Ishikawa (cell line): ENCODE measurements around the gene PCSK2.

Source experiments
- CREB1 ChIP-seq: IDR thresholded peaks from 2 replicates; pipeline ENCODE4 v1.6.1; 2012; ENCODE audit warnings: low read depth
- EP300 ChIP-seq: IDR thresholded peaks from 2 replicates; pipeline ENCODE4 v1.6.1; 2012; ENCODE audit warnings: borderline replicate concordance
- MAX ChIP-seq: IDR thresholded peaks from 2 replicates; pipeline ENCODE4 v1.6.1; 2012
- TAF1 ChIP-seq: IDR thresholded peaks from 2 replicates; pipeline ENCODE4 v1.6.1; 2012; ENCODE audit warnings: low read depth, mild to moderate bottlenecking
- TEAD4 ChIP-seq: IDR thresholded peaks from 2 replicates; pipeline ENCODE4 v1.6.1; 2012
- USF1 ChIP-seq: IDR thresholded peaks from 2 replicates; pipeline ENCODE4 v1.6.1; 2012
- YY1 ChIP-seq: IDR thresholded peaks from 2 replicates; pipeline ENCODE4 v1.6.1; 2012; ENCODE audit warnings: low read depth

GRCh38 chr20:17452441-17452840 is 225.6 kb downstream of the PCSK2 start:
- TF ChIP-seq TAF1 (no peak), USF1 (no peak), TEAD4 (no peak), YY1 (no peak), MAX (no peak), EP300 (no peak), CREB1 (no peak)
